HG02763 (cell line): Measurements from ENCODE around the gene NUDT3.

Source experiments
- ATAC-seq: cut with Tn5 transposase; IDR thresholded peaks from one replicate; pipeline ENCODE4 v1.9.1; 2021; ENCODE audit warnings: mild to moderate bottlenecking, moderate library complexity; ENCODE audit not compliant: unreplicated experiment

NUDT3 gene

DNA sequence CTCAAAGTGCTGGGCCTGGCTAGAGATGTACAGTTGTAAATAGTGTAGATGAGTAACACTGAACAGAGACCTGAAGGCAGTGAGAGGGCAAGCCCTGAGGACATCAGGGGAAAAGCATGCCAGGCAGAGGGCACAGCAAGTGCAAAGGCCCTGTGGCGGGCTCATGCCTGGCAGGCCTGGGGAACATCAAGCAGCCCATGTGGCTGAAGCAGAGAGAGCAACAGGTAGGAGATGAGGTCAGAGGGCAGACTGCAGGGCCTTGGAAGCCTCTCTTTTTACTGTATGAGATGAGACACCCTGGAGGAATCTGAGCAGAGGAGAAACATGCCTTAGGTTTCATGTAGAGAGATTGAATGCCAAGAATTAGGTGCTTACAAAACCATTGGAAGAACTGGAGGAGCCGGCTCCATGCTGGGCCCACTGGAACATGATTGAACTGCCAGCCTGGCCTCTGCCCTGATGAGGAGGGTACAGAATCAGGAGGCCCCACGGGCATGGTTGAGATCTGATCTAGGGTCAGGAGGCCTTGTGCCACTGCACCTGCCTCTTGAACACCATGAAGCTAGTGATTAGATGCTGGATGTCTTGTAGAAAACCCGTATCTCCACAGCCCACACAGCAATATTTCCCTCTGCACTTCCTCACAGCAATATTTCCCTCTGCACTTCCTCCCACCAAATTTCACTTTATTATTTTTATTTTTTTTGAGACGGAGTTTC lies 161.7 kb downstream of the NUDT3 start:
- no peak for ATAC-seq

DNA sequence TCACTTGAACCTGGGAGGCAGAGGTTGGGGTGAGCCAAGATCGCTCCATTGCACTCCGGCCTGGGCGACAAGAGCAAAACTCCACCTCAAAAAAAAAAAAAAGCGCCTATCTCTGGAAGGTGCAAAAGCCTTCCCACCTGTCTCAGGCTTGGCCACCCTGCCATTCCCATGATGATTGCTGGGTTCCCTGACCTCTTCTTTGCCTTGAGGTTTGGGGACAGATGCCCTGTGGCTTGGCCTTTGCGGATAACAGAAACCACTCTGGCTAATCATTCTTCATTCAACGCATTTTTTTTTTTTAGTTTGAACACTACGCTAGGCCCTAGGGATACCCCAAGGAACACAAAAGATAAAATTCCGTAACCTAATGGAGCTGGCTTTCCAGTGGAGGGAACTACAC lies 162.6 kb downstream of the NUDT3 start:
- ATAC-seq, result no peak
